LNCAP (cell line): ENCODE data around the gene SLC66A2.

Source experiments
- CTCF ChIP-seq: fragments of 450-650 bp; IDR thresholded peaks from 2 replicates; pipeline ENCODE4 v1.5.1; 2017; ENCODE audit warnings: mild to moderate bottlenecking

Gene SLC66A2

GRCh38 chr18:79960921-79961526 lies 9.6 kb upstream of the SLC66A2 start:
- no peak for TF ChIP-seq CTCF

DNA sequence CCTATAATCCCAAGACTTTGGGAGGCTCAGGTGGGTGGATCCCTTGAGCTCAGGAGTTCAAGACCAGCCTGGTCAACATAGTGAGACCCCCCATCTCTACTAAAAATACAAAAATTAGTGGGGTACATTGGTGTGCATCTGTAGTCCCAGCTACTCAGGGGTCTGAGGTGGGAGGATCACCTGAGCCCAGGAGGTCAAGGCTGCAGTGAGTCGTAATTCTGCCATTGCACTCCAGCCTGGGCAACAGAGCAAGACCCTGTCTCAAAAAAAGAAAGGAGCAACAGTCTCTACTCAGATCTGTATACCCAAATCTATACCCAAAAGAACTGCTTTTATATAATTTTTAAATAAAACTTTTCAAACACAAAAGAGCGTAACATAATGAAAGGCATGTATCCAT lies 7.5 kb upstream of the SLC66A2 start:
- no peak for TF ChIP-seq CTCF

DNA sequence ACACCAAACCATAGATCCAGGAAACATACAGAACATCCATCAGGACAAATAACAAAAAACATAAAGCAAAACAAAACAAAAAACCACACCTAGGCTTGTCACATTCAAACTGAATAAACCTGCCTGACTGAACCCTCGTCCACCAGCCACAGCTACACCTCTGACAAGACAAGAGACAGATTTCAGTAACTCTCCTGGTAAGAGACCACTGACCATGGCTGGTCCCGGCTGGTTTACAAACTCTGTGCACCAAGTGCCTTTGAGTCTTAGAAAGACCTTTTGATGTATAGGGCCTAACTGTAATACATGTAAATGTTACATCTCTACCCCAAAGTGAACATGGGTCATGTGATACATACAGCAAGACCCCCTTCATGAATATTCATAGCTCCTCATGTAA lies 4.8 kb upstream of the SLC66A2 start:
- TF ChIP-seq CTCF: no peak

DNA sequence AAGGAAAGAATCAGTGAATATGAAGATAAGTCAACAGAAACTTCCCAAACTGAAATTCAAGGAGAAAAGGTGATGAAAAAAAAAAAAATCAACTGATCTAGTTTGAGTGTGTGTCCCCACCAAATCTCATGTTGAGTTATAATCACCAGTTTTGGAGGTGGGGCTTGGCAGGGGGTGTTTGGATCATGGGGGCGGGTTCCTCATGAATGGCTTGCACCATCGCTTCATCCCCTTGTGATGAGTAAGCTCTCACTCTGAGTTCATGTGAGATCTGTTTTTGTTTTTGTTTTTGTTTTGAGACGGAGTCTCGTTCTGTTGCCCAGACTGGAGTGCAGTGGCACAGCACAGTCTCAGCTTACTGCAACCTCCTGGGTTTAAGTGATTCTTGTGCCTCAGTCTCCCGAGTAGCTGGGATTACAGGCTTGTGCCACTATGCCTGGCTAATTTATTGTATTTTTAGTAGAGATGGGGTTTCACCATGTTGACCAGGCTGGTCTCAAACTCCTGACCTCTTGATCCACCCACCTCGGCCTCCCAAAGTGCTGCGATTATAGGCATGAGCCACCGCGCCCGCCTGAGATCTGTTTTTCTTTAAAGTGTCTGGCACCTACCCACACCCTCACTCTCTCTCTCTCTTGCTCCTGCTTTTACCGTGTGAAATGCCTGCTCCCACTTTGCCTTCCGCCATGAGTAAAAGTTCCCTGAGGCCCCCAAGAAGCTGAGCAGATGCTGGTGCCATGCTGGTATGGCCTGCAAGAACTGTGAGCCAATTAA lies 4.0 kb upstream of the SLC66A2 start:
- no peak for TF ChIP-seq CTCF

- TF ChIP-seq CTCF: no peak
These were observed 3.3 kb upstream of the SLC66A2 start for GRCh38 chr18:79954791-79955190.

DNA sequence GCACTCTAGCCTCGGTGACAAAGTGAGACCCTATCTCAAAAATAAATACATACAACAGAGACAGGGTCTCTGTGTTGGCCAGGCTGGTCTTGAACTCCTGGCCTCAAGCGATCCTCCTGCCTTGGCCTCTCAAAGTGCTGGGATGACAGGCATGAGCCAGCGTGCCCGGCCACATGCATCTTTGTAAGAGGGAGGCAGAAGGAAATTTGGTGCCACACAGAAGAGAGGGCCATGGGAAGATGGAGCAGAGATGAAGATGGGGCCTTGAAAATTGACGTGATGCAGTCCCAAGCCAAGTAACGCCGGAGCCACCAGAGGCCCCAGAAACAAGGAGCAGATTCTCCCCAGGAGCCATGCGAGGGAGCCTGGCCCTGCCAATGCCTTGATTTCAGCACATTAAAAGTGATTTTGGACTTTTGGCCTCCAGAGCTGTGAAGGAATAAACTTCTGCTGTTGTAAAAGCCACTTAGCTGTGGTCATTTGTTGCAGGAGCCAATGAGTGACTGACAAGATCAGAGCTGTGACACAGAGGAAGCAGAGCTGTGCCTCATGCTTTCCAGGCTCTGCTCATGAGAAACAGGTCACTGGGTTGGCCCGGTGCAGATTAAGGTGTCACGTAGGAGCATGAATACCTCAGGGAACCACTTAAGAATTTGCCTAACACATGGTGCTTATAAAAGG lies 2.7 kb upstream of the SLC66A2 start:
- TF ChIP-seq CTCF: no peak

- TF ChIP-seq CTCF: no peak
These were observed 1.6 kb upstream of the SLC66A2 start for GRCh38 chr18:79952996-79953559.
